Thyroid gland (tissue), 4 donors: ENCODE data around the gene TOMT. TPM values are rescaled to one million over a fixed set of nuclear protein-coding genes. Genes with fewer than 3 reads are reported as not detected.

ENCODE experiments used
- DNase-seq, 2 donors: peaks; one replicate each; pipeline ENCODE4 v3.0.0-alpha.2; 2019
- H3K27ac ChIP-seq, 3 donors: fragments of 200-600 bp; sonication (generic); 1 replicate in 2 of 3; 2 replicates in 1 of 3; pipeline ENCODE4 v1.5.1; 2016 to 2019; ENCODE audit warnings: mild to moderate bottlenecking in 1 of 3, moderate library complexity in 1 of 3
- H3K27me3 ChIP-seq: fragments of 200-600 bp; sonication (generic); one replicate; pipeline ENCODE4 v1.5.1; 2019
- H3K36me3 ChIP-seq, 2 donors: fragments of 200-600 bp; sonication (generic); one replicate each; pipeline ENCODE4 v1.5.1; 2016 to 2019
- H3K4me1 ChIP-seq, 2 donors: fragments of 200-600 bp; sonication (generic); one replicate each; pipeline ENCODE4 v1.5.1; 2017 to 2019
- H3K4me3 ChIP-seq, 3 donors: fragments of 200-600 bp; sonication (generic); replicated peaks in 1 of 3; 1 replicate in 2 of 3; 2 replicates in 1 of 3; pipeline ENCODE4 v1.5.1; 2016; ENCODE audit warnings: mild to moderate bottlenecking in 1 of 3
- H3K9me3 ChIP-seq: fragments of 200-600 bp; sonication (generic); one replicate; pipeline ENCODE4 v1.5.1; 2017
- POLR2A ChIP-seq, 2 donors: fragments of 450-650 bp; IDR thresholded peaks; one replicate each; pipeline ENCODE4 v1.6.1; 2017; ENCODE audit warnings: antibody characterized with exemption in 2 of 2, mild to moderate bottlenecking in 2 of 2, moderate library complexity in 1 of 2
- WGBS, 2 donors: methylation state at CpG; one replicate each; pipeline ENCODE4 v1.1.5; 2017; 5-methylcytosine and 5-hydroxymethylcytosine counted together
- intact Hi-C: fragments of 100-400 bp; cut with DNase I; formaldehyde crosslinking; loops from one replicate; pipeline ENCODE4 v1.15.1; 2023
- total RNA-seq, 4 donors: library from RNA; depleted of rRNA; stranded (reverse); fragments of >200 nt; gene quantifications; one replicate each; pipeline ENCODE4 v1.2.3, GENCODE V29; 2016
- TF ChIP-seq, protein P1 (sequence below), 6 experiments: fragments of 200-600 bp in 3 of 6; fragments of 450-650 bp in 3 of 6; sonication (generic) in 3 of 6; IDR thresholded peaks; one replicate each; pipeline ENCODE4 v1.5.1; 2016 to 2019; ENCODE audit warnings: antibody characterized with exemption in 6 of 6, mild to moderate bottlenecking in 2 of 6, inconsistent platforms in 1 of 6, moderate library complexity in 1 of 6

Gene TOMT
- total RNA-seq, 4 donors from 2014 or later: not detected

- WGBS, 2 donors: 77 to 83% methylated on average over 3 of the region's 3 CpGs
- intact Hi-C loops: no loop called here
- Histone ChIP-seq H3K4me1 (peaks cover 23 to 26% of the 10 kb centered on the region in 2 donors), H3K4me3 (no peak overlapping the region), H3K27ac (peak overlapping the region; percentile 62 to 90 (median 90)), H3K9me3 (no peaks in the 10 kb centered on the region), H3K36me3 (no peaks in the 10 kb centered on the region), H3K27me3 (no peaks in the 10 kb centered on the region)
- DNase-seq: no peak
- TF ChIP-seq, protein P1, sequence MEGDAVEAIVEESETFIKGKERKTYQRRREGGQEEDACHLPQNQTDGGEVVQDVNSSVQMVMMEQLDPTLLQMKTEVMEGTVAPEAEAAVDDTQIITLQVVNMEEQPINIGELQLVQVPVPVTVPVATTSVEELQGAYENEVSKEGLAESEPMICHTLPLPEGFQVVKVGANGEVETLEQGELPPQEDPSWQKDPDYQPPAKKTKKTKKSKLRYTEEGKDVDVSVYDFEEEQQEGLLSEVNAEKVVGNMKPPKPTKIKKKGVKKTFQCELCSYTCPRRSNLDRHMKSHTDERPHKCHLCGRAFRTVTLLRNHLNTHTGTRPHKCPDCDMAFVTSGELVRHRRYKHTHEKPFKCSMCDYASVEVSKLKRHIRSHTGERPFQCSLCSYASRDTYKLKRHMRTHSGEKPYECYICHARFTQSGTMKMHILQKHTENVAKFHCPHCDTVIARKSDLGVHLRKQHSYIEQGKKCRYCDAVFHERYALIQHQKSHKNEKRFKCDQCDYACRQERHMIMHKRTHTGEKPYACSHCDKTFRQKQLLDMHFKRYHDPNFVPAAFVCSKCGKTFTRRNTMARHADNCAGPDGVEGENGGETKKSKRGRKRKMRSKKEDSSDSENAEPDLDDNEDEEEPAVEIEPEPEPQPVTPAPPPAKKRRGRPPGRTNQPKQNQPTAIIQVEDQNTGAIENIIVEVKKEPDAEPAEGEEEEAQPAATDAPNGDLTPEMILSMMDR (IDR thresholded peaks at IDR 0.05): no peak
- no peak for TF ChIP-seq POLR2A (IDR thresholded peaks at IDR 0.05)
Observed at GRCh38 chr11:72123117-72123653, 17.5 kb downstream of the TOMT start.

DNA sequence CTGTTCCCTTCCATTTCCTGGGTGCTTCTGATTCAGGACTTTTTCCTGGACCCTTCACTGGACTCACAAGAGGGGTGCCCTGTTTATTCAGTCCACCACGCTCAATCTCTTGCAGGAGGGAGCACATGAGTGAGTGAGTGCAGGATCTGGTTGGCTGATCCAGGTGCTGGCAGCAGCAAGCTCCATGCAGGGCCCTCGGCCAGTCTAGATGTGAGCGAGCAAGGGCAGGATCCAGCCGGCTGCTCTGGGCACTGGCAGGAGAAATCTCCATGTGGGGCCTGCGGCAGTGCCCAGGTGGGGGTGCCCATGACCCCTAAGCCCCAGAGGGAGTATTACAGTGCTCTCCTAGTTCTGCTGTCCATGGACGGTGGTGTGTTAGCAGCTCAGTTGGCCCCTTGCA, 18.3 kb downstream of the TOMT start:
- DNase-seq: peak; percentile 97
- TF ChIP-seq, protein P1 (IDR thresholded peaks at IDR 0.05): no peak
- TF ChIP-seq POLR2A (IDR thresholded peaks at IDR 0.05): peak in 1 of 2 donors; percentile 44
- Histone ChIP-seq H3K36me3 (no peaks in the 10 kb centered on the region), H3K27ac (peak overlapping the region; percentile 90 to 95 (median 90)), H3K9me3 (no peaks in the 10 kb centered on the region), H3K4me3 (no peak overlapping the region), H3K4me1 (peaks cover 26 to 27% of the 10 kb centered on the region in 2 donors), H3K27me3 (no peaks in the 10 kb centered on the region)
- intact Hi-C loops: no loop called here
- 51 to 63% methylated on average over 4 to 5 of the region's 6 CpGs for WGBS, 2 donors

DNA sequence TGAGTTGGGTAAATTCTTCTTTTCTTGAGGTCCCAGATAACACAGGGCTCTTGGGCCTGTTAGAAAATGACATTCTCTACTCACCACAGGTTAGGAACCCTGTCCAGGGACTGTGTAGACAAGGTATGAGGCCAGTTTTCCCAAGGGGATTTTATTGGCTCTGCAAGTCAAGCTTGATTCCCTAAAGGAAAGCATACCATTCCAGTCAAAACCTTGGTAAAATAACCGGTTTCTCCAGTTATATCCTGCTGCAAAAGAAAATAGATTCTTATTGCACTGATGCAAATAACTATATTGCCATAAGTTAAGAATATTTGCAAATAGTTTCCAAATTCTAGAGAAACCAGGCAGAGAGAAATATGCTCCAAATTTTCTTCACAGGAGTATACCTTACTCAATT, 20.2 kb downstream of the TOMT start:
- peak overlapping the region in 1 of 3 donors; percentile 90 for H3K27ac ChIP-seq
- no peaks in the 10 kb centered on the region for H3K27me3 ChIP-seq
- intact Hi-C loops: no loop called here
- H3K4me3 ChIP-seq: no peak overlapping the region
- TF ChIP-seq, protein P1 (IDR thresholded peaks at IDR 0.05): no peak
- TF ChIP-seq POLR2A (IDR thresholded peaks at IDR 0.05): no peak
- DNase-seq: no peak
- 55 to 57% methylated on average over 1 of the region's 1 CpG for WGBS, 2 donors
- no peaks in the 10 kb centered on the region for H3K9me3 ChIP-seq
- peaks cover 37 to 38% of the 10 kb centered on the region in 2 donors for H3K4me1 ChIP-seq
- no peaks in the 10 kb centered on the region for H3K36me3 ChIP-seq

GRCh38 chr11:72127923-72128322, 22.2 kb downstream of the TOMT start:
- 64 to 66% methylated on average over 2 of the region's 2 CpGs for WGBS, 2 donors
- H3K27me3 ChIP-seq: no peaks in the 10 kb centered on the region

GRCh38 chr11:72129381-72129780, 23.7 kb downstream of the TOMT start:
- DNase-seq: peak; percentile 57 to 62
- H3K27me3 ChIP-seq: no peaks in the 10 kb centered on the region
- no peaks in the 10 kb centered on the region for H3K9me3 ChIP-seq
- H3K27ac ChIP-seq: peak overlapping the region; percentile 73 to 81 (median 78)
- intact Hi-C loops: no loop called here
- no peak overlapping the region for H3K4me3 ChIP-seq
- no peak for TF ChIP-seq POLR2A (IDR thresholded peaks at IDR 0.05)
- WGBS, 2 donors: 30 to 34% methylated on average over 3 of the region's 3 CpGs
- H3K36me3 ChIP-seq: no peaks in the 10 kb centered on the region
- peaks cover 25% of the 10 kb centered on the region in 2 donors for H3K4me1 ChIP-seq

More at GRCh38 chr11:72127923-72128322, 22.2 kb downstream of the TOMT start:
- H3K36me3 ChIP-seq: no peaks in the 10 kb centered on the region
- no peak for TF ChIP-seq POLR2A (IDR thresholded peaks at IDR 0.05)
- TF ChIP-seq, protein P1 (IDR thresholded peaks at IDR 0.05): no peak
- peak overlapping the region in 2 of 3 donors; percentile 73 to 81 for H3K27ac ChIP-seq
- intact Hi-C loops: no loop called here
- DNase-seq: no peak
- H3K4me3 ChIP-seq: no peak overlapping the region
- peaks cover 36 to 37% of the 10 kb centered on the region in 2 donors for H3K4me1 ChIP-seq
- no peaks in the 10 kb centered on the region for H3K9me3 ChIP-seq
